Stimulated activated naive CD8-positive, alpha-beta T cell treated with anti-CD3 and anti-CD28 coated beads, Interleukin-15, amount 100 ng/mL, for 72 hours (primary cell): ENCODE measurements around the gene ARHGAP22.
A peak's percentile ranks its signal among the peaks of the same experiment; 100 is the strongest.
"Not testable (repeated sequence)": the region's sequence is repeated elsewhere in the genome, so short reads cannot be mapped to it uniquely, and the experiment has no call there.

Experiments
- ATAC-seq: fragments of 150-1000 bp; cut with Tn5 transposase; 2 replicates; pipeline ENCODE4 v1.10.0; 2021; ENCODE audit warnings: mild to moderate bottlenecking, moderate library complexity
- DNase-seq, 2 donors: peaks; one replicate each; pipeline ENCODE4 v3.0.0; 2021 to 2022
- H3K27ac Mint-ChIP-seq, 2 donors: one replicate each; pipeline ENCODE4 v1.8.0; 2022; ENCODE audit warnings: mild to moderate bottlenecking in 2 of 2, mixed read lengths in 2 of 2, moderate library complexity in 2 of 2
- H3K27me3 Mint-ChIP-seq: one replicate; pipeline ENCODE4 v1.8.0; 2022; ENCODE audit warnings: mixed read lengths
- H3K4me1 Mint-ChIP-seq: one replicate; pipeline ENCODE4 v1.8.0; 2022; ENCODE audit warnings: mild to moderate bottlenecking, mixed read lengths
- H3K4me3 Mint-ChIP-seq, 2 donors: one replicate each; pipeline ENCODE4 v1.8.0; 2022; ENCODE audit warnings: mild to moderate bottlenecking in 2 of 2, mixed read lengths in 2 of 2, moderate library complexity in 1 of 2
- H3K9me3 Mint-ChIP-seq, 2 donors: one replicate each; pipeline ENCODE4 v1.8.0; 2022; ENCODE audit warnings: mixed read lengths in 2 of 2

The ARHGAP22 gene, protein sequence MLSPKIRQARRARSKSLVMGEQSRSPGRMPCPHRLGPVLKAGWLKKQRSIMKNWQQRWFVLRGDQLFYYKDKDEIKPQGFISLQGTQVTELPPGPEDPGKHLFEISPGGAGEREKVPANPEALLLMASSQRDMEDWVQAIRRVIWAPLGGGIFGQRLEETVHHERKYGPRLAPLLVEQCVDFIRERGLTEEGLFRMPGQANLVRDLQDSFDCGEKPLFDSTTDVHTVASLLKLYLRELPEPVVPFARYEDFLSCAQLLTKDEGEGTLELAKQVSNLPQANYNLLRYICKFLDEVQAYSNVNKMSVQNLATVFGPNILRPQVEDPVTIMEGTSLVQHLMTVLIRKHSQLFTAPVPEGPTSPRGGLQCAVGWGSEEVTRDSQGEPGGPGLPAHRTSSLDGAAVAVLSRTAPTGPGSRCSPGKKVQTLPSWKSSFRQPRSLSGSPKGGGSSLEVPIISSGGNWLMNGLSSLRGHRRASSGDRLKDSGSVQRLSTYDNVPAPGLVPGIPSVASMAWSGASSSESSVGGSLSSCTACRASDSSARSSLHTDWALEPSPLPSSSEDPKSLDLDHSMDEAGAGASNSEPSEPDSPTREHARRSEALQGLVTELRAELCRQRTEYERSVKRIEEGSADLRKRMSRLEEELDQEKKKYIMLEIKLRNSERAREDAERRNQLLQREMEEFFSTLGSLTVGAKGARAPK

GRCh38 chr10:48604991-48605508 is at the start of gene ARHGAP22:
Gene ARHGAP22 (minus strand): TSS chr10:48605073. CDS start chr10:48604796, 277 bp downstream.
- Mint-ChIP-seq H3K4me1 (peaks cover 10% of the 10 kb centered on the region), H3K27ac (peak within 1 kb of the TSS in 1 of 2 donors; percentile 46), H3K9me3 (no peaks in the 10 kb centered on the region), H3K4me3 (peak within 1 kb of the TSS in 1 of 2 donors; percentile 32), H3K27me3 (peaks cover 47% of the 10 kb centered on the region)
- DNase-seq (no peak), ATAC-seq (peak; percentile 44)

DNA sequence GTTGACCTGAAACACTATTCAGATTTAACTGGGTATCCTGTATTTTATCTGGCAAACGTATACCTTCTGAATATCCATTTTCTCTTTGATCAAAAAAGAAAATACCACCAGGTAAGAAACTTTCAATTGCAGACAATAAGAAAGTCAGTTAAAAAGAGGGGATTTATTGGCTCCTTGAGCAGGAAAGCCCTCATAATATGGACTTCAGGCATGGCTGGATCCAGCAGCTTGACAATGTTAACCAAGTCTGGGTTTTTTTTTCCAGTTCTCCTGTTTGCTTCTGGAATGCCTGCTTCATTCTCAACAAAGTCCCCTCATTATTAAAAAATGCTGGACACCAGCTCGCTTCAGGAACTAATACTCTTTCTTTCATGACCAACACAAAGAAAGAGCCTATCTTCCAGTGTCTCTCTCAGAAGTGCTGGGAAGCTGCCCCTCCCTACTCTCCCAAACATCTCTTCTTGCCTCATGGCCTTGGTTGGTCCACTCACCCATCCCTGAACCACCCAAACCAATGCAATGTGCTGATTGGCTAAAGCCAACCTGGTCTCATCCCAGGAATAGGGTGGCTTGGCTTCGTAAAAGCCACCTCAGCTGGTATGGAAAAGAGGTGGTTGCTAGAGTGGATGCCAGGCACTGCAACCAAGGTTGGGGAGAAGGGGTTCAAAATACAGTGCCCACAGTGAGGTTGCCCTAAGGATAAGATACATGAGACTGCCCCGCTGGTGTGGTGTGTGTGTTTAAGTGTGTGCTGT is 49.2 kb upstream of the ARHGAP22 start:
- peaks cover 12% of the 10 kb centered on the region for H3K4me1 Mint-ChIP-seq
- no peak overlapping the region for H3K27ac Mint-ChIP-seq
- H3K4me3 Mint-ChIP-seq = no peak overlapping the region
- DNase-seq (no peak), ATAC-seq (no peak)
- peaks cover 79% of the 10 kb centered on the region for H3K27me3 Mint-ChIP-seq
- H3K9me3 Mint-ChIP-seq = no peaks in the 10 kb centered on the region

GRCh38 chr10:48653347-48653746 is 48.5 kb upstream of the ARHGAP22 start:
- H3K4me1 Mint-ChIP-seq = peaks cover 9% of the 10 kb centered on the region
- H3K4me3 Mint-ChIP-seq = no peak overlapping the region
- DNase-seq = no peak
- H3K9me3 Mint-ChIP-seq = no peaks in the 10 kb centered on the region
- H3K27me3 Mint-ChIP-seq = peaks cover 73% of the 10 kb centered on the region
- ATAC-seq = no peak
- H3K27ac Mint-ChIP-seq = no peak overlapping the region

GRCh38 chr10:48652344-48652743 is 47.5 kb upstream of the ARHGAP22 start:
- ATAC-seq = no peak
- peaks cover 7% of the 10 kb centered on the region for H3K4me1 Mint-ChIP-seq
- H3K27ac Mint-ChIP-seq = no peak overlapping the region
- no peak overlapping the region for H3K4me3 Mint-ChIP-seq
- peaks cover 69% of the 10 kb centered on the region for H3K27me3 Mint-ChIP-seq
- DNase-seq = no peak
- H3K9me3 Mint-ChIP-seq = no peaks in the 10 kb centered on the region

DNA sequence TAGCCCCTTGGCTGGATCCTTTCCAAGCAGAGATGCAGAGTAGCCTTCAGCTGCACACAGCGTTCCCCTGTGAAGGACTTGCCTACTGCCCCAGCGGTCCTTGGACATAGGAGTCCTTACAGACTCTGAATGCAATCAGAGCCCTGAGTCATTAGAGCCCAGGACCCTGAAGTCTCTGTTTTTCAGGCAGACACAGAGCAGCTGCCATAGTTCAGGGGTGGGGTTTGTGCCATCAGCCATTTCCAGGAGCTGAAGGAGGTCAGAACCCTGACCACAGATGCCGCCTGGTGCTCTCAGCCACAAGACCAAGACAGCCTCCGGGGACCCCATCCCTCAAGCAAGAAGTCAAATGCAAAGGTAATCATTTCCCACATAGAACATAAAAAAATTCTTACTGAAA is 47.0 kb upstream of the ARHGAP22 start:
- ATAC-seq (no peak), DNase-seq (no peak)
- Mint-ChIP-seq H3K27ac (no peak overlapping the region), H3K4me1 (peaks cover 7% of the 10 kb centered on the region), H3K9me3 (no peaks in the 10 kb centered on the region), H3K4me3 (no peak overlapping the region), H3K27me3 (peaks cover 64% of the 10 kb centered on the region)

- Mint-ChIP-seq H3K27ac (no peak overlapping the region), H3K4me1 (peaks cover 1% of the 10 kb centered on the region), H3K9me3 (no peaks in the 10 kb centered on the region), H3K4me3 (no peak overlapping the region), H3K27me3 (peaks cover 58% of the 10 kb centered on the region)
- no peak for DNase-seq
- no peak for ATAC-seq
Observed at GRCh38 chr10:48651293-48651692, 46.4 kb upstream of the ARHGAP22 start.

DNA sequence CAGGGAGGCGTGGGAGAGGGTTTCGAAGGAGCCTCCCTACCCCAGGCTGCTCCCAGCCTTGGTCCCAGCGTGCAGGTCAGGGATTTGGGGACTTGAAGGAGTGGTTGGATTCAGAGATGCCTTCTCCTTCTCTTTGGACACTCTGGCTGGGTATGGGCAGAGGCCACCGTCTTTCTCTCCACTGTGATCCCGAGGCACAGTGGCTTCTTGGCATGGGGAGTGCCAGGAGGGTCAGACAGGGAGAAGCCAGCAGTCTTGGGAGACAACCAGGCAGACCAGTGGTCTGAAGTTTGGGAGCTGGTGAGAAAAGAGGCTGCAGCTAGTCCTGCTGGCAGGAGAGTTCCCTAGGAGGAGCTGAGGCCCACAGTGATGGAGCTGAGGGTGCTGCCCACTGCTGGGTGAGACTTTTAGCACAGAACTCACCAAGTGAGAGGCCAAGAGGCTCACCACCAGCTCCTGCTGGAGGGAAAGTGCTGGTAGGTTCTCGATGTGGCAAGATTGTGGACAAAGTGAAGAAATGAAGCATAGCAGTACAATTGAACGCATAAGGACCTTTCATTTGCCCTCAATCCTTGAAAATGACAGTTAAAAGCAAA is 44.6 kb upstream of the ARHGAP22 start:
- no peak for DNase-seq
- Mint-ChIP-seq H3K27ac (no peak overlapping the region), H3K27me3 (peaks cover 49% of the 10 kb centered on the region), H3K4me1 (no peaks in the 10 kb centered on the region), H3K4me3 (no peak overlapping the region), H3K9me3 (no peaks in the 10 kb centered on the region)
- ATAC-seq = peak; percentile 27

DNA sequence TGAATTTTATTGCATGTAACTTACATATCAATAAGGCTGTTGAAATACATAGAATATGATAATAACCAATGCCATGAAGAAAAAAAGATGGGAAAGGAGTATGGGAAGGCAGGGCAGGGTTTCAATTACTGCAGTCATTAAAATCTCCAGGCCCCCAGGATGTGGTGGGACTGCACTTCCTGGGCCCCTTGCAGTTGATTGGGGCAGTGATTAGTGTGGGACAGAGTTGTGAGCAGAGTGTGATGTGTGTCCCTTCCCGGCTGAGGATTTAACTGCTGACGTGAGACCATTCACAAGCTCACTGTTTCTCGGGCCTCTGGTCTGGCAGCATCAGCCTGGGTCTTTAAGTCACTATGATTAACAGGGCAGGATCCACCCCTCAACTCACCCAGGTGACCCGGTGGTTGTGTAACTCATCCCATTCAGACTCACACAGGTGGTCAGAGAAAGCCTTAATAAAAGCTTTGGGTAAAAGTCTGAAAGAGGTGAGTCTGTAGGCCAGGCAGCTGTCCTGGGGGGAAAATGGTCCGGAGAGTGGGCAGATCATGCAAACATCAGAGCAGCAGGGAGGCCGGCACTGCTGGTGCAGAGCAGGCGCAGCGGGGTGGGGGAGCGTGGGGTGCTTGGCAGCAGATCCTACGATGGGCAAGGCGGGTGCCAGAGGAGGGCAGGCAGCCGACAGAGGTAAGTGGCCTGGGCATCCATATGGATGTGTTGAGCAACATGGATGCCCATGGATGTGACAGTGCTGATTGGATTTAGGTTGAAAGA is 43.5 kb upstream of the ARHGAP22 start:
- peak; percentile 40 for ATAC-seq
- H3K27ac Mint-ChIP-seq = no peak overlapping the region
- H3K27me3 Mint-ChIP-seq = peaks cover 48% of the 10 kb centered on the region

GRCh38 chr10:48647073-48647472 is 42.2 kb upstream of the ARHGAP22 start:
- ATAC-seq, DNase-seq, H3K9me3 Mint-ChIP-seq, H3K4me3 Mint-ChIP-seq, H3K27ac Mint-ChIP-seq, H3K4me1 Mint-ChIP-seq: not testable (repeated sequence)
- H3K27me3 Mint-ChIP-seq = peaks cover 39% of the 10 kb centered on the region

More for the DNA sequence above, 43.5 kb upstream of the ARHGAP22 start:
- no peak for DNase-seq
- no peaks in the 10 kb centered on the region for H3K4me1 Mint-ChIP-seq
- no peak overlapping the region for H3K4me3 Mint-ChIP-seq
- H3K9me3 Mint-ChIP-seq = no peaks in the 10 kb centered on the region

DNA sequence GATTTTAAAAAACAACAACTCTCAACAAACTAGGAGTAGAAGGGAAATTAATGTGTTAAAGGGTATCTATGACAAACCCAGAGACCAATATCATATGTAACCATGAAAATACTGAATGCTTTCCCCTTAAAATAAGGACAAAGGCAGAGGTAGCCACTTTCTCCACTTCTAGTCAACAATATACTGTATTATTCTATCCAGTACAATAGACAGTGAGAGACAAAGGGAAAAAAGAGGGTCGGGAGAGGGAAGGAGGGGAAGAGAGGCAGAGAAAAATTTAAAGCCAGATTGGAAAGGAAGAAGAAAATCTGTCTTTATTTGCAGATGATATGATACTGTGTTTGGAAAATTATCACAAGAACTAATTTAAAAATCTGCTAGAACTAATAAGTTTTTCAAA is 40.7 kb upstream of the ARHGAP22 start:
- no peak overlapping the region for H3K4me3 Mint-ChIP-seq
- H3K27ac Mint-ChIP-seq = peak overlapping the region in 1 of 2 donors; percentile 67
- H3K9me3 Mint-ChIP-seq = peaks cover 3 to 10% of the 10 kb centered on the region in 2 donors
- ATAC-seq (no peak), DNase-seq (no peak)
- H3K4me1 Mint-ChIP-seq = no peaks in the 10 kb centered on the region
- peaks cover 29% of the 10 kb centered on the region for H3K27me3 Mint-ChIP-seq

DNA sequence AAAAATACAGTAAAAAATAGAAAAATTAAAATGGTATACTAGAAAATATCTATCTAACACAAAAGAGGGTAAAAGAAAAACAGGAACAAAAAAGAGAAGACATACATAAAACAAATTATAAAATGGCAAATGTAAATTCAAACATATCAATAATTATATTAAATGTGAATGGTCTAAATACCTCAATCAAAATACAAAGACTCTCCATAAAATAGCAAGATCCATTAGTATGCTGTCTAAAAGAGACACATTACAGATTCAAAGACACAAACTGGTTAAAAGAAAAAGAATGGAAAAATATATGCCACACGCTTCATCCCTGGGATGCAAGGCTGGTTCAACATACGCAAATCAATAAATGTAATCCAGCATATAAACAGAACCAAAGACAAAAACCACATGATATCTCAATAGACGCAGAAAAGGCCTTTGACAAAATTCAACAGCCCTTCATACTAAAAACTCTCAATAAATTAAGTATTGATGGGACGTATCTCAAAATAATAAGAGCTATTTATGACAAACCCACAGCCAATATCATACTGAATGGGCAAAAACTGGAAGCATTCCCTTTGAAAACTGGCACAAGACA is 36.3 kb upstream of the ARHGAP22 start:
- peaks cover 12 to 39% of the 10 kb centered on the region in 2 donors for H3K9me3 Mint-ChIP-seq
- H3K27me3 Mint-ChIP-seq = peaks cover 48% of the 10 kb centered on the region
- not testable (repeated sequence) for ATAC-seq, H3K27ac Mint-ChIP-seq, H3K4me1 Mint-ChIP-seq, DNase-seq, H3K4me3 Mint-ChIP-seq

GRCh38 chr10:48640326-48640725 is 35.5 kb upstream of the ARHGAP22 start:
- Mint-ChIP-seq H3K27me3 (peaks cover 56% of the 10 kb centered on the region), H3K27ac (no peak overlapping the region), H3K4me3 (no peak overlapping the region), H3K4me1 (no peaks in the 10 kb centered on the region), H3K9me3 (peaks cover 12 to 39% of the 10 kb centered on the region in 2 donors)
- DNase-seq (no peak), ATAC-seq (no peak)

DNA sequence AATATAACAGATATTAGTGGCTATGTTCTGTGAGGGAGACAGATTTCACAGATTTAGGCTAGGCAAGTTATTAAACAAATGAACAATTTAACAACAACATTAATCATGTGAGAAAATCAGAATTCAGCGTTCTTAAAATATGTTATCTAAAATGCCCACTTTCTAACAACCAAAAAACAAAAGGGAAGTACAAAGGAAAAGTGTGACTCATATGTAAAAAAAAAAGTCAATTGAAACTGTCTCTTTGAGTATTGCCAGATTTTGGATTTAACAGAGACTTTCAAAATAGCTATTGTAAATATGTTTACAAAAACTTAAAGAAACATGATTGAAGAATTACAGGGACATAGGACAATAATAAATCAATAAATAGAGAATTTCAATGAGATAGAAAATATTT is 34.8 kb upstream of the ARHGAP22 start:
- Mint-ChIP-seq H3K27me3 (peaks cover 54% of the 10 kb centered on the region), H3K4me1 (peaks cover 1% of the 10 kb centered on the region), H3K4me3 (no peak overlapping the region), H3K27ac (no peak overlapping the region), H3K9me3 (peaks cover 12 to 39% of the 10 kb centered on the region in 2 donors)
- DNase-seq (no peak), ATAC-seq (no peak)
